Kidney epithelial cell (primary cell): ENCODE results near the gene SEPTIN10. TPM values are rescaled to one million over a fixed set of nuclear protein-coding genes. Genes with fewer than 3 reads are reported as not detected.
"Not testable (repeated sequence)": the region's sequence is repeated elsewhere in the genome, so short reads cannot be mapped to it uniquely, and the experiment has no call there.

ENCODE experiments used
- DNase-seq: peaks from one replicate; pipeline ENCODE4 v3.0.0-alpha.2; 2010; ENCODE audit warnings: low read depth
- H3K27me3 ChIP-seq: 2 replicates; pipeline ENCODE4 v1.6.0; 2011; ENCODE audit warnings: low read length; ENCODE audit not compliant: control insufficient read depth, insufficient read depth
- H3K36me3 ChIP-seq: 2 replicates; pipeline ENCODE4 v1.5.1; 2011; ENCODE audit warnings: low read length; ENCODE audit not compliant: control insufficient read depth, insufficient read depth
- H3K4me3 ChIP-seq: 2 replicates; pipeline ENCODE4 v1.5.1; 2011; ENCODE audit warnings: low read depth, mild to moderate bottlenecking, control low read depth, low read length
- CTCF ChIP-seq: IDR thresholded peaks from 2 replicates; pipeline ENCODE4 v1.5.1; 2011; ENCODE audit warnings: mild to moderate bottlenecking, moderate library complexity, low read length, control low read depth, inconsistent platforms; ENCODE audit not compliant: insufficient read depth, poor library complexity, severe bottlenecking
- total RNA-seq: library from RNA; depleted of rRNA; stranded (reverse); fragments of >200 nt; gene quantifications from 2 replicates; pipeline ENCODE4 v1.2.3, GENCODE V29; 2015

Gene SEPTIN10
- total RNA-seq, 1 donor from 2014 or later: 43.2 TPM

GRCh38 chr2:109629867-109630266, 16.1 kb upstream of the SEPTIN10 start:
- Histone ChIP-seq H3K27me3 (no peaks in the 10 kb centered on the region), H3K36me3 (no peaks in the 10 kb centered on the region), H3K4me3 (no peak overlapping the region)
- TF ChIP-seq CTCF: no peak
- DNase-seq: no peak

- not testable (repeated sequence) for H3K4me3 ChIP-seq, H3K36me3 ChIP-seq, DNase-seq, H3K27me3 ChIP-seq
Observed at GRCh38 chr2:109628321-109628720, 14.6 kb upstream of the SEPTIN10 start.

DNA sequence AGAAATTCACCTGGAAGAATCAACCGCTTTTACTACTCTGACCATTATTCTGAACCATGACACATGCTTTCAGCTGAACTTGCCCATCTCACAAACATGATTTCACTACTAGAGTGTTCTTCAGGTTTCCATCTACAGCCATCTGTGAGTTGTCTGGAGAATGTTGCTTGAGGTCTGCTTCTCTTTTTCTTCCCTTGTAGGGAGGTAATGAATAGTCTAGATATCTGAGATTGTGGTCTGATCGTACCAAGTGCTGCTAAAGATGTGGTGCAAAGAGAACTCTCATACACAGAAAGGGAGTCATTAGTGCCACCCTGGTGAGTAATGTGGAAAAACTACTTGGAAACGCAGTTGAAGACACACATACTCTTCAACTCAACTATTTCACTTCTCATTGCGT, 10.6 kb upstream of the SEPTIN10 start:
- Histone ChIP-seq H3K4me3 (no peak overlapping the region), H3K27me3 (no peaks in the 10 kb centered on the region), H3K36me3 (no peaks in the 10 kb centered on the region)
- DNase-seq: no peak
- no peak for TF ChIP-seq CTCF

GRCh38 chr2:109623923-109624322, 10.2 kb upstream of the SEPTIN10 start:
- no peaks in the 10 kb centered on the region for H3K27me3 ChIP-seq
- no peak for TF ChIP-seq CTCF
- DNase-seq: no peak
- H3K36me3 ChIP-seq: no peaks in the 10 kb centered on the region
- H3K4me3 ChIP-seq: no peak overlapping the region

DNA sequence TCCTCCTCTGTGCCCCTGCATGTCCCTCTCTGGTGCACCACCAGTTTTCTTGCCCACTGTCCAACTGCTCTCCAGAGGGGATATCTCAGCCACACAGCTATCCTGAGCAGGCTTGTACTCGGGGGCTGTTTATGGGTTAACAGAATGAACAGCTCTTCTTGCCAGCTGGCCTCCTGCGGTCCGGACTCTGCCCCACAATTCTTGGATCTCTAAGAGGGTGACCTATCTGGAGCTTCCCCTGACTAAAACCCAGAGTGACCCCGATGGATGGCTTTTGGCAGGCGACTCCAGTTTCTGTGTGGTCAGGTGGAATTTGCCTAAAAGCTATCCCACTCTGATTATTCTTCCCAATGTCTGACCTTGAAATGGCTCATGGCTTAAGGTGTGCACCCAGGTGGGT, 9.5 kb upstream of the SEPTIN10 start:
- no peak for DNase-seq
- TF ChIP-seq CTCF: no peak
- Histone ChIP-seq H3K4me3 (no peak overlapping the region), H3K27me3 (no peaks in the 10 kb centered on the region), H3K36me3 (no peaks in the 10 kb centered on the region)

DNA sequence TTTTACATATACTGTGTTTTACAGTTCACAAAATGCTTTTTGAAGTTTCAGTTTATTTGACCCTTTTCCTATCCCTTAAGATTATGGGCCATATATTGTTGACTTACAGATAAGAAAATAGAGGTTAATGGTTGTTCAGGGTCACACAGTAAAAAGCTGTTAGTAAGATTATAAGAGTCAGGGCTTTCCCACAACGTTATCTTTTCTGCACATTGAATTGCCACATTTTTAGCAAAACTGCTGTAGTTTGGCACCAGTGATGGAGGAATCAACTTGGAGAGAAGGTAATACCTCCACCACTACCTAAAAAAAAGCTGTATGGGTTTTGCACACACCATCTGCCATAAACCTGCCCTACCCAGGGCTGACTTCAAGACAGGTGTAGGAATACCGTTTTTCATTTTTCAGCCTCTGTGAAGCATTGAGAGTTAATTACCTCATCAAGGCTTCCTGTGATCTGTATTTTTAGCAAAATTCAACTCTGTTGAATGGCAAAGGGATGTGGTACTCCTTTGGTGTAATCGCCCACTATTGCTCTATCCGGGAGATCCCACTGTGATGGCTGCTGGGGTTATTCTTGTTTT, 5.4 kb upstream of the SEPTIN10 start:
- Histone ChIP-seq H3K27me3 (no peaks in the 10 kb centered on the region), H3K4me3 (no peak overlapping the region), H3K36me3 (no peaks in the 10 kb centered on the region)
- DNase-seq: no peak
- TF ChIP-seq CTCF: no peak
